SU-DHL-6 (cell line): Measurements from ENCODE around the gene OR52B6.

ENCODE experiments used
- CTCF ChIP-seq: fragments of 200-600 bp; sonication (generic); IDR thresholded peaks from one replicate; pipeline ENCODE4 v1.5.1; 2017; ENCODE audit warnings: antibody characterized with exemption, mild to moderate bottlenecking, low read length, moderate library complexity; ENCODE audit not compliant: insufficient read depth, poor library complexity, severe bottlenecking
- EZH2phosphoT487 ChIP-seq: fragments of 200-600 bp; sonication (generic), shearing (Covaris generic); conservative IDR thresholded peaks from 2 replicates; pipeline ENCODE4 v1.6.1; 2018; ENCODE audit warnings: mild to moderate bottlenecking, antibody characterized with exemption, low read length, moderate library complexity, mixed read lengths

DNA sequence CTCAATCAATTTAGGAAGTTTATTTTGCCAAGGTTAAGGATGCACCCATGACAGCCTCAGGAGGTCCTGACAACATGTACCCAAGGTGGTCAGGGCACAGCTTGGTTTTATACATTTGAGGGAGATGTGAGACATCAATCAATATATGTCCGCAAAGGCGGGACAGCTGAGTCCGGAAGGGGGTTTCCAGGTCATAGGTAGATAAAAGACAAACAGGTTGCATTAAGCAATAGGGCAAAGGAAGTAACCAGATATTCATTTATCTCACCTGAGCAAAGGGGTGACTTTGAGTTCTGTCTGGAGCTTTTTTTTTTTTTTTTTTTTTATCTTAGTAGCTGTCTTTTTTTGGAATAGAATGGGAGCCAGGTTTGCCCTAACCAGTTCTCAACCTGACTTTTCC lies 42.1 kb downstream of the OR52B6 start:
- TF ChIP-seq CTCF (no peak), EZH2phosphoT487 (no peak)
